Mucosa of rectum (tissue), 2 donors: Measurements from ENCODE around the gene PDK2.

Experiments
- H3K27ac ChIP-seq, 2 donors: one replicate each; pipeline ENCODE4 v1.7.0; 2013; ENCODE audit warnings: inconsistent platforms in 2 of 2, low read depth in 2 of 2, low read length in 2 of 2
- H3K27me3 ChIP-seq, 2 donors: one replicate each; pipeline ENCODE4 v1.7.0; 2013; ENCODE audit warnings: low read length in 2 of 2; ENCODE audit not compliant: control insufficient read depth in 2 of 2, insufficient read depth in 2 of 2
- H3K36me3 ChIP-seq, 2 donors: one replicate each; pipeline ENCODE4 v1.7.0; 2013; ENCODE audit warnings: low read length in 2 of 2; ENCODE audit not compliant: control insufficient read depth in 2 of 2, insufficient read depth in 2 of 2
- H3K4me1 ChIP-seq, 2 donors: one replicate each; pipeline ENCODE4 v1.7.0; 2013; ENCODE audit warnings: low read length in 2 of 2, mild to moderate bottlenecking in 1 of 2; ENCODE audit not compliant: control insufficient read depth in 2 of 2, insufficient read depth in 2 of 2
- H3K4me3 ChIP-seq, 2 donors: one replicate each; pipeline ENCODE4 v1.7.0; 2013; ENCODE audit warnings: low read length in 2 of 2
- H3K9ac ChIP-seq, 2 donors: one replicate each; pipeline ENCODE4 v1.7.0; 2013; ENCODE audit warnings: low read length in 2 of 2, low read depth in 1 of 2, mild to moderate bottlenecking in 1 of 2
- H3K9me3 ChIP-seq, 2 donors: one replicate each; pipeline ENCODE4 v1.7.0; 2013; ENCODE audit warnings: low read length in 2 of 2; ENCODE audit not compliant: control insufficient read depth in 2 of 2
- donor health status: healthy.
- donor health status: Normal muscosa, but diverticular disease.

PDK2 gene

GRCh38 chr17:50094753-50095619 lies at the start of gene PDK2:
TSS of gene PDK2 (plus strand) at chr17:50095351. CDS start at chr17:50095436, 85 bp downstream.
- H3K4me1 ChIP-seq: peaks cover 39 to 40% of the 10 kb centered on the region in 2 donors
- H3K4me3 ChIP-seq: peak within 1 kb of the TSS; percentile 84 to 96

GRCh38 chr17:50046179-50046578 lies 49.0 kb upstream of the PDK2 start:
- H3K27me3 ChIP-seq: no peaks in the 10 kb centered on the region
- H3K9ac ChIP-seq: no peak overlapping the region
- peaks cover 3 to 27% of the 10 kb centered on the region in 2 donors for H3K4me1 ChIP-seq
- no peak overlapping the region for H3K27ac ChIP-seq
- H3K36me3 ChIP-seq: no peaks in the 10 kb centered on the region
- no peak overlapping the region for H3K4me3 ChIP-seq
- no peaks in the 10 kb centered on the region for H3K9me3 ChIP-seq

More at GRCh38 chr17:50094753-50095619, at the start of gene PDK2:
- H3K27ac ChIP-seq: peak within 1 kb of the TSS; percentile 74 to 84
- H3K36me3 ChIP-seq: peaks cover 19 to 24% of the 10 kb centered on the region in 2 donors
- H3K9me3 ChIP-seq: no peaks in the 10 kb centered on the region
- H3K27me3 ChIP-seq: no peaks in the 10 kb centered on the region
- peak within 1 kb of the TSS; percentile 87 to 95 for H3K9ac ChIP-seq

GRCh38 chr17:50046667-50047066 lies 48.5 kb upstream of the PDK2 start:
- Histone ChIP-seq H3K27ac (no peak overlapping the region), H3K36me3 (no peaks in the 10 kb centered on the region), H3K9me3 (no peaks in the 10 kb centered on the region), H3K27me3 (no peaks in the 10 kb centered on the region), H3K4me1 (peaks cover 3 to 31% of the 10 kb centered on the region in 2 donors), H3K9ac (no peak overlapping the region), H3K4me3 (no peak overlapping the region)

- H3K4me3 ChIP-seq: no peak overlapping the region
- H3K4me1 ChIP-seq: peaks cover 3 to 35% of the 10 kb centered on the region in 2 donors
- H3K9me3 ChIP-seq: no peaks in the 10 kb centered on the region
- H3K9ac ChIP-seq: no peak overlapping the region
- no peak overlapping the region for H3K27ac ChIP-seq
- no peaks in the 10 kb centered on the region for H3K27me3 ChIP-seq
- H3K36me3 ChIP-seq: no peaks in the 10 kb centered on the region
Measured at GRCh38 chr17:50047083-50047482, 48.1 kb upstream of the PDK2 start.

- H3K27me3 ChIP-seq: no peaks in the 10 kb centered on the region
- no peak overlapping the region for H3K4me3 ChIP-seq
- H3K9ac ChIP-seq: no peak overlapping the region
- H3K27ac ChIP-seq: no peak overlapping the region
- no peaks in the 10 kb centered on the region for H3K36me3 ChIP-seq
- H3K9me3 ChIP-seq: no peaks in the 10 kb centered on the region
- peaks cover 3 to 40% of the 10 kb centered on the region in 2 donors for H3K4me1 ChIP-seq
Measured at GRCh38 chr17:50047488-50048126, 47.5 kb upstream of the PDK2 start.

GRCh38 chr17:50048146-50048720 lies 46.9 kb upstream of the PDK2 start:
- Histone ChIP-seq H3K9ac (no peak overlapping the region), H3K4me1 (peaks cover 3 to 46% of the 10 kb centered on the region in 2 donors), H3K36me3 (no peaks in the 10 kb centered on the region), H3K9me3 (no peaks in the 10 kb centered on the region), H3K27ac (no peak overlapping the region), H3K27me3 (no peaks in the 10 kb centered on the region), H3K4me3 (no peak overlapping the region)

GRCh38 chr17:50048988-50049387 lies 46.2 kb upstream of the PDK2 start:
- Histone ChIP-seq H3K9ac (no peak overlapping the region), H3K36me3 (no peaks in the 10 kb centered on the region), H3K4me3 (no peak overlapping the region), H3K4me1 (peaks cover 3 to 45% of the 10 kb centered on the region in 2 donors), H3K27ac (no peak overlapping the region), H3K27me3 (no peaks in the 10 kb centered on the region), H3K9me3 (no peaks in the 10 kb centered on the region)

GRCh38 chr17:50049636-50050035 lies 45.5 kb upstream of the PDK2 start:
- Histone ChIP-seq H3K36me3 (no peaks in the 10 kb centered on the region), H3K4me3 (no peak overlapping the region), H3K27ac (no peak overlapping the region), H3K27me3 (no peaks in the 10 kb centered on the region), H3K4me1 (peaks cover 3 to 39% of the 10 kb centered on the region in 2 donors), H3K9ac (no peak overlapping the region), H3K9me3 (no peaks in the 10 kb centered on the region)

GRCh38 chr17:50050431-50051032 lies 44.6 kb upstream of the PDK2 start:
- H3K9ac ChIP-seq: no peak overlapping the region
- no peaks in the 10 kb centered on the region for H3K27me3 ChIP-seq
- H3K9me3 ChIP-seq: no peaks in the 10 kb centered on the region
- H3K27ac ChIP-seq: no peak overlapping the region
- H3K4me1 ChIP-seq: peaks cover 8 to 38% of the 10 kb centered on the region in 2 donors
- no peak overlapping the region for H3K4me3 ChIP-seq
- H3K36me3 ChIP-seq: no peaks in the 10 kb centered on the region
